HL-60 (cell line): Measurements from ENCODE around the gene DGKI.
"Not testable (repeated sequence)": the region's sequence is repeated elsewhere in the genome, so short reads cannot be mapped to it uniquely, and the experiment has no call there.

Experiments
- POLR2AphosphoS5 ChIP-seq: IDR thresholded peaks from 2 replicates; pipeline ENCODE4 v1.6.1; 2012; ENCODE audit warnings: low read depth
- TF ChIP-seq, protein P1 (sequence below): IDR thresholded peaks from 2 replicates; pipeline ENCODE4 v1.6.1; 2012; ENCODE audit warnings: low read depth; ENCODE audit not compliant: insufficient replicate concordance
- TF ChIP-seq, protein P2 (sequence below): IDR thresholded peaks from one replicate; pipeline ENCODE4 v1.5.1; 2011; ENCODE audit warnings: low read length, control low read depth, inconsistent platforms; ENCODE audit not compliant: insufficient read depth

DNA sequence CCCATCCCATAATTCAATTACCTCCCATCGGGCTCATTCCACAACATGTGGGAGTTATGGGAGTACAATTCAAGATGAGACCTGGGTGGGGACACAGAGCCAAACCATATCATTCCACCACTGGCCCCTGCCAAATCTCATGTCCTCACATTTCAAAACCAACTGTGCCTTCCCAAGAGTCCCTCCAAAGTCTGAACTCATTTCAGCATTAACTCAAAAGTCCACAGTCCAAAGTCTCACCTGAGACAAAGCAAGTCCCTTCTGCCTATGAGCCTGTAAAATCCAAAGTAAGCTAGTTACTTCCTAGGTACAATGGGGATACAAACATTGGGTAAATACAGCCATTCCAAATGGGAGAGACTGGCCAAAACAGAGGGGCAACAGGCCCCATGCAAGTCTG, 15.2 kb downstream of the DGKI start:
- TF ChIP-seq, protein P1, sequence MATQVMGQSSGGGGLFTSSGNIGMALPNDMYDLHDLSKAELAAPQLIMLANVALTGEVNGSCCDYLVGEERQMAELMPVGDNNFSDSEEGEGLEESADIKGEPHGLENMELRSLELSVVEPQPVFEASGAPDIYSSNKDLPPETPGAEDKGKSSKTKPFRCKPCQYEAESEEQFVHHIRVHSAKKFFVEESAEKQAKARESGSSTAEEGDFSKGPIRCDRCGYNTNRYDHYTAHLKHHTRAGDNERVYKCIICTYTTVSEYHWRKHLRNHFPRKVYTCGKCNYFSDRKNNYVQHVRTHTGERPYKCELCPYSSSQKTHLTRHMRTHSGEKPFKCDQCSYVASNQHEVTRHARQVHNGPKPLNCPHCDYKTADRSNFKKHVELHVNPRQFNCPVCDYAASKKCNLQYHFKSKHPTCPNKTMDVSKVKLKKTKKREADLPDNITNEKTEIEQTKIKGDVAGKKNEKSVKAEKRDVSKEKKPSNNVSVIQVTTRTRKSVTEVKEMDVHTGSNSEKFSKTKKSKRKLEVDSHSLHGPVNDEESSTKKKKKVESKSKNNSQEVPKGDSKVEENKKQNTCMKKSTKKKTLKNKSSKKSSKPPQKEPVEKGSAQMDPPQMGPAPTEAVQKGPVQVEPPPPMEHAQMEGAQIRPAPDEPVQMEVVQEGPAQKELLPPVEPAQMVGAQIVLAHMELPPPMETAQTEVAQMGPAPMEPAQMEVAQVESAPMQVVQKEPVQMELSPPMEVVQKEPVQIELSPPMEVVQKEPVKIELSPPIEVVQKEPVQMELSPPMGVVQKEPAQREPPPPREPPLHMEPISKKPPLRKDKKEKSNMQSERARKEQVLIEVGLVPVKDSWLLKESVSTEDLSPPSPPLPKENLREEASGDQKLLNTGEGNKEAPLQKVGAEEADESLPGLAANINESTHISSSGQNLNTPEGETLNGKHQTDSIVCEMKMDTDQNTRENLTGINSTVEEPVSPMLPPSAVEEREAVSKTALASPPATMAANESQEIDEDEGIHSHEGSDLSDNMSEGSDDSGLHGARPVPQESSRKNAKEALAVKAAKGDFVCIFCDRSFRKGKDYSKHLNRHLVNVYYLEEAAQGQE: not testable (repeated sequence)
- TF ChIP-seq, protein P2, sequence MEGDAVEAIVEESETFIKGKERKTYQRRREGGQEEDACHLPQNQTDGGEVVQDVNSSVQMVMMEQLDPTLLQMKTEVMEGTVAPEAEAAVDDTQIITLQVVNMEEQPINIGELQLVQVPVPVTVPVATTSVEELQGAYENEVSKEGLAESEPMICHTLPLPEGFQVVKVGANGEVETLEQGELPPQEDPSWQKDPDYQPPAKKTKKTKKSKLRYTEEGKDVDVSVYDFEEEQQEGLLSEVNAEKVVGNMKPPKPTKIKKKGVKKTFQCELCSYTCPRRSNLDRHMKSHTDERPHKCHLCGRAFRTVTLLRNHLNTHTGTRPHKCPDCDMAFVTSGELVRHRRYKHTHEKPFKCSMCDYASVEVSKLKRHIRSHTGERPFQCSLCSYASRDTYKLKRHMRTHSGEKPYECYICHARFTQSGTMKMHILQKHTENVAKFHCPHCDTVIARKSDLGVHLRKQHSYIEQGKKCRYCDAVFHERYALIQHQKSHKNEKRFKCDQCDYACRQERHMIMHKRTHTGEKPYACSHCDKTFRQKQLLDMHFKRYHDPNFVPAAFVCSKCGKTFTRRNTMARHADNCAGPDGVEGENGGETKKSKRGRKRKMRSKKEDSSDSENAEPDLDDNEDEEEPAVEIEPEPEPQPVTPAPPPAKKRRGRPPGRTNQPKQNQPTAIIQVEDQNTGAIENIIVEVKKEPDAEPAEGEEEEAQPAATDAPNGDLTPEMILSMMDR: not testable (repeated sequence)
- TF ChIP-seq POLR2AphosphoS5: not testable (repeated sequence)
